Left lung (tissue), 10 donors: ENCODE measurements around the gene RAPGEF5. TPM values are rescaled to one million over a fixed set of nuclear protein-coding genes. Genes with fewer than 3 reads are reported as not detected.

Source experiments
- ATAC-seq: fragments of 200-7000 bp; cut with Tn5 transposase; one replicate; pipeline ENCODE4 v1.9.1; 2020; ENCODE audit warnings: moderate library complexity
- DNase-seq, 4 donors: peaks; one replicate each; pipeline ENCODE4 v3.0.0-alpha.2; 2013 to 2020
- H3K27ac ChIP-seq, 2 donors: fragments of 200-600 bp; sonication (generic) in 1 of 2; one replicate each; pipeline versions ENCODE4 v1.5.0 to v1.8.0; 2020 to 2021
- H3K27me3 ChIP-seq, 2 donors: fragments of 200-600 bp; sonication (generic) in 1 of 2; one replicate each; pipeline versions ENCODE4 v1.5.0 to v1.8.0; 2020 to 2021
- H3K36me3 ChIP-seq, 2 donors: fragments of 200-600 bp; sonication (generic) in 1 of 2; one replicate each; pipeline versions ENCODE4 v1.5.0 to v1.8.0; 2020 to 2021
- H3K4me1 ChIP-seq, 2 donors: fragments of 200-600 bp; one replicate each; pipeline ENCODE4 v1.8.0; 2021
- H3K4me3 ChIP-seq, 2 donors: fragments of 200-600 bp; sonication (generic) in 1 of 2; one replicate each; pipeline versions ENCODE4 v1.5.0 to v1.8.0; 2020 to 2021; ENCODE audit warnings: mild to moderate bottlenecking in 1 of 2
- H3K9me3 ChIP-seq, 2 donors: fragments of 200-600 bp; sonication (generic) in 1 of 2; one replicate each; pipeline versions ENCODE4 v1.5.0 to v1.8.0; 2020 to 2021
- CTCF ChIP-seq, 2 donors: fragments of 200-600 bp; sonication (generic) in 1 of 2; IDR thresholded peaks; one replicate each; pipeline versions ENCODE4 v1.5.0 to v1.8.0; 2021; ENCODE audit warnings: antibody characterized with exemption in 2 of 2
- intact Hi-C, 2 donors: fragments of 100-400 bp; cut with DNase I; formaldehyde crosslinking; loops; one replicate each; pipeline versions ENCODE4 v1.11.2 to v1.14.2; 2022
- polyA plus RNA-seq, 6 donors: library from polyadenylated mRNA; unstranded; fragments of 120-200 nt; gene quantifications; one replicate each; pipeline ENCODE4 v1.2.1, GENCODE V29; 2013; ENCODE audit not compliant: insufficient read length in 6 of 6
- total RNA-seq, 2 donors: library from RNA; stranded (reverse); fragmentation: NEBNext Ultra II Directional; extraction: Animal tissue kit (Norgen Biotek cat#: 25700); gene quantifications; one replicate each; pipeline ENCODE4 v1.2.1, GENCODE V29; 2021
- donor health status: DM: no; HTN: yes; CAD: no.
- donor health status: DM: no; HTN: no; CAD: no.

RAPGEF5 gene
- total and polyA plus RNA-seq, 8 donors, result 44.2 to 98.7 (median 81.7) TPM

- Histone ChIP-seq H3K4me3 (no peak overlapping the region), H3K27me3 (no peaks in the 10 kb centered on the region), H3K4me1 (peaks cover 13 to 32% of the 10 kb centered on the region in 2 donors), H3K9me3 (no peaks in the 10 kb centered on the region), H3K36me3 (no peaks in the 10 kb centered on the region), H3K27ac (peak overlapping the region in 1 of 2 donors; percentile 26)
- DNase-seq (no peak), ATAC-seq (no peak)
- intact Hi-C loops, result no loop called here
- no peak for TF ChIP-seq CTCF (IDR thresholded peaks at IDR 0.05)
These were observed 146.6 kb downstream of the RAPGEF5 start for GRCh38 chr7:22210355-22210754.

GRCh38 chr7:22208799-22209198, 148.2 kb downstream of the RAPGEF5 start:
- no peak for TF ChIP-seq CTCF (IDR thresholded peaks at IDR 0.05)
- peaks cover 13 to 41% of the 10 kb centered on the region in 2 donors for H3K4me1 ChIP-seq

GRCh38 chr7:22207724-22208225, 149.2 kb downstream of the RAPGEF5 start:
- Histone ChIP-seq H3K27me3 (no peaks in the 10 kb centered on the region), H3K4me3 (no peak overlapping the region), H3K36me3 (peaks cover 0 to 9% of the 10 kb centered on the region in 2 donors), H3K4me1 (peaks cover 11 to 31% of the 10 kb centered on the region in 2 donors), H3K27ac (no peak overlapping the region), H3K9me3 (no peaks in the 10 kb centered on the region)
- DNase-seq (no peak), ATAC-seq (no peak)
- no peak for TF ChIP-seq CTCF (IDR thresholded peaks at IDR 0.05)
- intact Hi-C loops, result no loop called here

More at GRCh38 chr7:22208799-22209198, 148.2 kb downstream of the RAPGEF5 start:
- Histone ChIP-seq H3K27me3 (no peaks in the 10 kb centered on the region), H3K27ac (no peak overlapping the region), H3K36me3 (no peaks in the 10 kb centered on the region), H3K9me3 (no peaks in the 10 kb centered on the region), H3K4me3 (no peak overlapping the region)
- ATAC-seq (no peak), DNase-seq (no peak)
- intact Hi-C loops, result no loop called here

GRCh38 chr7:22205631-22206030, 151.3 kb downstream of the RAPGEF5 start:
- Histone ChIP-seq H3K4me3 (no peak overlapping the region), H3K9me3 (no peaks in the 10 kb centered on the region), H3K36me3 (peaks cover 0 to 11% of the 10 kb centered on the region in 2 donors), H3K27ac (no peak overlapping the region), H3K27me3 (no peaks in the 10 kb centered on the region), H3K4me1 (peaks cover 5 to 24% of the 10 kb centered on the region in 2 donors)
- ATAC-seq (no peak), DNase-seq (no peak)
- no peak for TF ChIP-seq CTCF (IDR thresholded peaks at IDR 0.05)
- intact Hi-C loops, result no loop called here

GRCh38 chr7:22204312-22204711, 152.6 kb downstream of the RAPGEF5 start:
- intact Hi-C loops, result no loop called here
- H3K9me3 ChIP-seq, result no peaks in the 10 kb centered on the region
- DNase-seq (no peak), ATAC-seq (no peak)
- no peaks in the 10 kb centered on the region for H3K27me3 ChIP-seq
- H3K36me3 ChIP-seq, result peaks cover 0 to 11% of the 10 kb centered on the region in 2 donors
- no peak for TF ChIP-seq CTCF (IDR thresholded peaks at IDR 0.05)
- peaks cover 0 to 17% of the 10 kb centered on the region in 2 donors for H3K4me1 ChIP-seq
- no peak overlapping the region for H3K27ac ChIP-seq
- H3K4me3 ChIP-seq, result no peak overlapping the region
